ENCODE results near the gene THBS3. TPM values are rescaled to one million over a fixed set of nuclear protein-coding genes. Genes with fewer than 3 reads are reported as not detected.
A peak's percentile ranks its signal among the peaks of the same experiment; 100 is the strongest.

Gene THBS3
- total RNA-seq, 2 experiments from 2014 or later = 11.1 to 28.7 TPM

DNA sequence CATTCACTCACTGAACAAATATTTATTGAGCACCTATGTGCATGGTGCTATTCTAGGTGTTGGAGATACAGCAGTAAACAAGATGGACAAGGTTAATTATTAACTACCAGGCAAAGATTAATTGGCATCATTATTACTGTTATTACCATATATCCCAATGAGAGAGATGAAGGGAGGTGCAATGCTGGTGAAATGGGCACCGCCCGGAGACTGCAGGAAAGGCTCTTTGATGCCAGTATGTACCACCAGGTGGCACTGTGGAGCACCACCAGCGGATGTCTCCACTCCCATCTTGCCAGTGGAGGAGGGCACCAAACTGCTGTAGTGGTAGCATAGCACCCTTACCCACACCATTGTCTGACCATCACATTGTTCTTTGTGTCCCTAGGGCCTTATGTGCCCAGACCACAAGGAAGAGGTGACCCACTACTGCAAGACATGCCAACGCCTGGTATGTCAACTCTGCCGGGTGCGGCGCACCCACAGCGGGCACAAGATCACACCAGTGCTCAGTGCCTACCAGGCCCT, 31.1 kb downstream of the THBS3 start:
- CTCF ChIA-PET (ENCODE audit: unreplicated experiment) = interaction anchor here (1.0 to 1.3 kb wide), 2 partner anchors 9 to 17 kb away, joined by 3 to 4 read pairs; no protein-coding TSS in a partner anchor
- peak overlapping the region; percentile 4 for H3K4me3 ChIP-seq (ENCODE audit: low read depth, low read length, poor library complexity, severe bottlenecking)
- H3K9me3 ChIP-seq (ENCODE audit: low read length) = no peaks in the 10 kb centered on the region
- H3K4me1 ChIP-seq (ENCODE audit: insufficient read depth, low read length, poor library complexity, severe bottlenecking) = peaks cover 33% of the 10 kb centered on the region
- H3K4me2 ChIP-seq (ENCODE audit: low read length) = 0 out of 2 replicates have a peak overlapping the region, but pooled peaks have one; percentile 8
- peaks cover 13% of the 10 kb centered on the region; the same call in 1 of the 2 replicates for H3K79me2 ChIP-seq (ENCODE audit: insufficient read depth, low read depth, low read length)
- BruUV-seq (replicated peaks) = no TSS peak
- peak; percentile 83 for DNase-seq (ENCODE audit: low spot score)
- H3K9me2 ChIP-seq (ENCODE audit: insufficient read depth, low read length) = no peaks in the 10 kb centered on the region
- intact Hi-C loops (cut with micrococcal nuclease; ENCODE audit: unreplicated experiment) = loop anchor here (1.0 to 5.0 kb wide), 3 partner anchors 17 to 146 kb away; partner anchors contain the start of gene RUSC1
- no peaks in the 10 kb centered on the region for H3K36me3 ChIP-seq (ENCODE audit: insufficient read depth, low read length)
- H3K27ac ChIP-seq (ENCODE audit: low read depth, low read length, poor library complexity, severe bottlenecking) = no peak overlapping the region
- H2AFZ ChIP-seq (ENCODE audit: low read length) = no peak overlapping the region
- POLR2A ChIA-PET = no interaction called here
- no peaks in the 10 kb centered on the region for H4K20me1 ChIP-seq (ENCODE audit: insufficient read depth, low read length)
- TF ChIP-seq, protein P1, sequence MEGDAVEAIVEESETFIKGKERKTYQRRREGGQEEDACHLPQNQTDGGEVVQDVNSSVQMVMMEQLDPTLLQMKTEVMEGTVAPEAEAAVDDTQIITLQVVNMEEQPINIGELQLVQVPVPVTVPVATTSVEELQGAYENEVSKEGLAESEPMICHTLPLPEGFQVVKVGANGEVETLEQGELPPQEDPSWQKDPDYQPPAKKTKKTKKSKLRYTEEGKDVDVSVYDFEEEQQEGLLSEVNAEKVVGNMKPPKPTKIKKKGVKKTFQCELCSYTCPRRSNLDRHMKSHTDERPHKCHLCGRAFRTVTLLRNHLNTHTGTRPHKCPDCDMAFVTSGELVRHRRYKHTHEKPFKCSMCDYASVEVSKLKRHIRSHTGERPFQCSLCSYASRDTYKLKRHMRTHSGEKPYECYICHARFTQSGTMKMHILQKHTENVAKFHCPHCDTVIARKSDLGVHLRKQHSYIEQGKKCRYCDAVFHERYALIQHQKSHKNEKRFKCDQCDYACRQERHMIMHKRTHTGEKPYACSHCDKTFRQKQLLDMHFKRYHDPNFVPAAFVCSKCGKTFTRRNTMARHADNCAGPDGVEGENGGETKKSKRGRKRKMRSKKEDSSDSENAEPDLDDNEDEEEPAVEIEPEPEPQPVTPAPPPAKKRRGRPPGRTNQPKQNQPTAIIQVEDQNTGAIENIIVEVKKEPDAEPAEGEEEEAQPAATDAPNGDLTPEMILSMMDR (conservative IDR thresholded peaks at IDR 0.05; ENCODE audit: low read length) = peak; percentile 90
- no peak for TF ChIP-seq EZH2phosphoT487 (IDR thresholded peaks at IDR 0.05; ENCODE audit: borderline replicate concordance, low read depth, low read length)

GRCh38 chr1:155175927-155176371, 31.7 kb downstream of the THBS3 start:
- Histone ChIP-seq H3K4me2 (ENCODE audit: low read length) (no peak overlapping the region), H3K9me3 (ENCODE audit: low read length) (no peaks in the 10 kb centered on the region), H3K4me1 (ENCODE audit: insufficient read depth, low read length, poor library complexity, severe bottlenecking) (peaks cover 35% of the 10 kb centered on the region), H3K4me3 (ENCODE audit: low read depth, low read length, poor library complexity, severe bottlenecking) (no peak overlapping the region), H3K79me2 (ENCODE audit: insufficient read depth, low read depth, low read length) (peaks cover 14% of the 10 kb centered on the region; the same call in 1 of the 2 replicates), H2AFZ (ENCODE audit: low read length) (no peak overlapping the region), H3K36me3 (ENCODE audit: insufficient read depth, low read length) (no peaks in the 10 kb centered on the region), H3K27ac (ENCODE audit: low read depth, low read length, poor library complexity, severe bottlenecking) (no peak overlapping the region), H3K9me2 (ENCODE audit: insufficient read depth, low read length) (no peaks in the 10 kb centered on the region), H4K20me1 (ENCODE audit: insufficient read depth, low read length) (no peaks in the 10 kb centered on the region)
- CTCF ChIA-PET (ENCODE audit: unreplicated experiment) = no interaction called here
- intact Hi-C loops (cut with micrococcal nuclease; ENCODE audit: unreplicated experiment) = loop anchor here (1.0 to 5.0 kb wide), 3 partner anchors 17 to 146 kb away; partner anchors contain the start of gene RUSC1
- DNase-seq (ENCODE audit: low spot score) = peak; percentile 44
- no peak for TF ChIP-seq EZH2phosphoT487 (IDR thresholded peaks at IDR 0.05; ENCODE audit: borderline replicate concordance, low read depth, low read length)
- TF ChIP-seq, protein P1 (conservative IDR thresholded peaks at IDR 0.05; ENCODE audit: low read length) = no peak; the same call in 1 of the 2 replicates
- BruUV-seq (replicated peaks) = no TSS peak
- POLR2A ChIA-PET = interaction anchor here (2.1 kb wide), 1 partner anchor 49 kb away, joined by 7 read pairs; no protein-coding TSS in a partner anchor
